Tongue (tissue), 2 donors: ENCODE results near the gene PLGRKT. TPM values are rescaled to one million over a fixed set of nuclear protein-coding genes. Genes with fewer than 3 reads are reported as not detected.

Source experiments
- small RNA-seq: library from RNA; depleted of rRNA; stranded (forward); fragments of <200 nt; gene quantifications from one replicate; pipeline ENCODE3, GENCODE V24; 2014; ENCODE audit warnings: low replicate concordance
- total RNA-seq: library from RNA; depleted of rRNA; stranded (reverse); fragments of >200 nt; gene quantifications from one replicate; pipeline ENCODE4 v1.2.3, GENCODE V29; 2014

PLGRKT gene
- total RNA-seq, 1 donor from 2014 or later = 44.1 TPM

Small RNAs within 50 kb of the gene (small RNA-seq; reads per million reads assigned to genes)
- not detected for gene AL135786.1
- gene HMGN2P31 = not detected

Other genes starting within 250 kb of the PLGRKT start
- gene INSL4, start 206.5 kb downstream of the PLGRKT start, total RNA-seq = not detected
- not detected for gene RLN2, start 133.2 kb downstream of the PLGRKT start, total RNA-seq
- not detected for gene RLN1, start 98.0 kb downstream of the PLGRKT start, total RNA-seq
- 4.1 TPM for gene CD274, start 12.6 kb upstream of the PLGRKT start, total RNA-seq
- 1.6 TPM for gene PDCD1LG2, start 72.6 kb upstream of the PLGRKT start, total RNA-seq
- 38.9 TPM for gene RIC1, start 191.2 kb upstream of the PLGRKT start, total RNA-seq